Stimulated activated CD4-positive, alpha-beta T cell treated with anti-CD3 and anti-CD28 coated beads, Interleukin-1b, Interleukin-23, amount 100 ng/mL, for 4 hours (primary cell): ENCODE results near the gene LRRC23.

Source experiments
- DNase-seq, 2 donors: peaks; one replicate each; pipeline ENCODE4 v3.0.0-alpha.2; 2020; ENCODE audit warnings: low read depth in 2 of 2

LRRC23 gene

DNA sequence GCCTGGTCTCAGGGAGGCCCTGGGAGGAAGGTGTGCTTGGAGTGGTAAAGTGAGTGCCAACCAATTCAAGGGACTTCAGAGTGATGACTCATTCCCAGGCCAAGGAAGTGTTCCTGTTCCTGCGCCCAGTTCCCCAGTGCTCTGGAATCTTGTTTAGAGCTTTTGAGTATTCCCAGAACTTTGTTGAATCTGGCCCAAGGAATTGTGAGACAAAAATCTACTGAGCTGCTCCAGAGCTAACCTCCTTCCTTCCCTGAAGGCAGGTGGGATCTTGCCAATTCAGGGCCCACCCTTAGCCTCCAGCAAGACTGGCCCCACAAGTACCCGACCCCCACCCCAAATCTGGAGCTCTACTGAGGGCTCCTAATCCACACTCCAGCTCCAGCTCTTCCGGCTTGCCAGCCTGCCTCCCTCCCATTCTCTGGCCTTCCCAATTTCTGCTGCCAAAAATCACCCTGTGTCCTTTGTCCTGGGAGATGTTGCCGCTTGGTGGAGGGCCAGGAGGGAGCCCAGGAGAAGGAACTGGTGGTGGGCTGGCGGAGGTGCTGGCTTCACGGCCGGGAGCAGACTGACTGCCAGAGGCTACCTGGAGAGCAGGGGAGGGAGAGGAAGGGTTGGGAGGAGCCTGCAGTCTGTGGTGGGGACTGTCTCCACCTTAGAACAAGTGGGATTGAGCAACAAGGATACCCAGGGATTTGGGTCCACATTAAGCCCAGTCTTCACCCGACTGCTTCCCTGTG lies 21.1 kb downstream of the LRRC23 start:
- DNase-seq, result no peak

DNA sequence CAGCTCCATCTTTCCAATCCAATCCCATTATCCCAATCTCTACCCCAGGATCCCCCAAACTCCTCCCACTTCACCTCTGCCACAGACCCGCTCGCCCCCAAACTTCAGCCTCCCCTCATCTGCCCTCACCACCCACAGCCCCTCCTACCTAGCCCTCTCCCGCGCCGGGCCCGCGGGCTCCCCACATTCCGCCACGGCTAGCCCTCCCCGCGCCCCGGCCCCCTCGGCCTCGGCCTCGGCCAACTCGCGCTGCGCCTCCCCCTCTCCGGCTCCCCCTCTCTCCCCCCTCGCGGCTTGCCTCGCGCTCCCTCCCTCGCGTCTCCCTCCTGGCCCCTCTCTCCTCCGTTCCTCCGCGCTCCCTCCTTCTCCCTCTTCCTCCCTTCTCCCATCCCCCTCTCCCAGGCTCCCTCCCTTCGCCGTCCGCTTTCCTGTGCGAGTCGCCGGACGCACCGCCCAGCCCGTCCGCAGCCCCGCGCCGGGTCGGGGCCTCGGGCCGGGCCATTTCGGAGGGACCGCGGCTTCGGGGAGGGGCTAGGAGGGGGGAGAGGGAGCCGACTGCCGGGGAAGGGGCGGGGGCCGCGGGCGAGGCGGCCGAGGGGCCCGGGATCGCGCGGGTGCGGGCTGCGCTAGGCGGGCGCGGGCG lies 22.9 kb downstream of the LRRC23 start, which contains the start of gene ATN1:
ATN1 (plus strand) TSS at position 581 of the 643 bp plus-strand sequence. CDS start 6,043 bp downstream, outside the sequence.
- DNase-seq, result peak in 1 of 2 donors; percentile 50

DNA sequence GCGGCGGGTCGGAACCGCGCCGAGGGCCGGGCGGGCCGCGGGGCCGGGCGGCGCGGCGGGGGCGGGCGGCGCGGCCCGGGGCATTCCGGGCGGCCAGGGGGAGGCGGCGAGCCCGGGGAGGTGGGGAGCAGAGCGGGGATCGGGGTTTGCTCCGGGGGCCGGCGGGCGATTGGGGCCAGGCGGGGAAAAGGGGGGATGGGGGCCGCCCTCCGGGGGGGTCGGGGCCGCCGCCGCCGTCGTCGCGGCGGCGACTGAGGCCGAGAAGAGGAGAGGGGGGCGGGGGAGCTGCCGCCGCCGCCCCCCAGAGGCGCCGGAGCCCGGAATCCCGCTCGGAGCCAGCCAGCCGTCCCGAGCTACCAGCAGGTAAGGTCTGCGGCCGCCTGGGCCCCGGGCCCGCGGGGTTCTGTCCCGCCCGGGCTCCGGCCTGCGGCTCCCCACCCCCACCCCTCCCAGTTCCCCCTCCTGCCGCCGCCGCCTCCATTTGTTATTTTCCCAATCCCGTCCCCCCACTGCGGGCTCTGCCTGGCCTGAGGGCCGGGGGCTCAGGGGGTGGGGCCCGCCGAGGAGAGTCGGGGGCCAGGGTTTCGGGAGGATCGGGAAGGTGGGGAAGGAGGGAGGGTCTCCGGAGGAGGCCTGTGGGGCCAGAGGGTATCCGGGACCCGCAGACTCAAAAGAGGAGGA lies 23.5 kb downstream of the LRRC23 start:
- DNase-seq, result no peak

DNA sequence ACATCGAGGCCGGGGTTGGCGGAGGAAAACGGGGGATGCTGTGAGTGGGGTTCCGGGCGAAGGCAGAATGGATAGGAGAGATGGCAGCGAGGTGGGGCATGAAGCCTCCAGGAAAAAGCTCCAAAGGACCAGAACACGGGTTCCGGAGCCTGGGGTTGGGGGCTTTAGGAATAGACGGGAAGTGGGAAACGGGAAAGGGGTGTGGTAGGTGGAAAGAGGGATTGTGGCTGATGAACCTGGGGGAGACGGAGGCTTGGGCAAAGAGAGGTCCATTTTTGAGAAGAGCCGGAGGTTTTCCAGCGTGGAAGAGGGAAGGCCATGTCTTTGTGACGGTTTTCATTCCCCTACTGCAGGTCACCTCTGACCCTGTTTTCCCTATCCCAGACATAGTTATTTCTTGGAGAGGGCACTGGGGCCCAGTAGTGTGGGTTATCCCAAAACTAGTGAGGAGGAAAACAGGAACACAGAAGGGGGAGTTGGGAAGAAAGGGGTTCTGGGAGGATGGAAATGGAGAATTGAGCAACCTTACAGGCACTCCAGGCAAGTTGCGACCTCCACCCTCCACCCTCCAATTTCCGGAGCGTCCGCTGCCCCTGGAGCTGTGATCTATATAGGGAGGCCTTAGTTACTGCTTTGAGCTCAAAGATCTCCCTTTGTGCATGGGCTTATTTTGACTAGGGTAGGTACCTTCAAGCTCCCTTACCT lies 24.2 kb downstream of the LRRC23 start:
- no peak for DNase-seq

DNA sequence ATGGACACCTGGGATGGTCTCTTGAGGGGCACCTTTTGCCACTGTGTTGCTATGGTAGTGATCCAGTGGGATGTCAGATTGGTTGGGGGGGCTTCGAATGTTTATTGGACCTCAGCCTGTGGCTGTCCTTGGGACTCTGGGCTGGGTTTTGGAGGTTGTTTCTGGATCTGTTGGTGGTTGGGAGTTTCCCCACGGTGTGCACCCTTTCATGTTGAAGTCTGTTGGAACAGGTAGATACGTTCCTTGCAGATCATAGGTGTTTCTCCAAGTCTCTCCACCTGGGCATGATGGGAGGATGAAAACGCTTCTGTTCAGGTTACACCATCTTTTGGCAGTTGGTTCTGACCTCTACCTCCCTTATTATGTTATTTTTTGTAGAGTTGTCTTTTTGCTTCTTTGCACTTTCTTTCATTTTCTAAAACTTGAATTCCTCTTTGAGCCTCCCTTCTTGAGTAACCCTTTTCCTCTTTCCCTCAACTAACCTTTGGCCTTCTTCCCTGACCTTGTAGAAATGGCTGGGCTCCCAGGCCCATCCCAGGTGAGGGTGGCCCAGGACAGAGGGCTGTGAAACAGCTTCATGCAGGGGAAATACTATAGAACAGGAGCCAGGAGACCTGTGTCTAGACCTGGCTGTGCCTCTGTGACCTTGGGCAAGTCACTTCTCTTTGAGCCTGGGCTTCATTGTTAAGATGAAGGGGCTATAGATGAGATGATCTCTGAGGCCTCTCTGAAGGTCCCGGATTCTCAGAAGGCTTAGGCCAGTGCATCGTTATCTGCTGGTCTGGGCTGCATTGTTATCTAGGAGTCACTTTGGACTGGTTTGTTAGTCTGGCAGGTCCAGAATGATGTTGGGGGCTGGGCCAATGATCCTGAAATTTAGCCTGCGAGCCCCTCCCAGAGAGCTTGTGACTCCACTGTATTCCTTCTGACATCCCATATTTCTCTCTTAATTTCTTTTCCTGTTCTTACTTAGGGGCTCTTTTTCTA lies 25.1 kb downstream of the LRRC23 start:
- no peak for DNase-seq

DNA sequence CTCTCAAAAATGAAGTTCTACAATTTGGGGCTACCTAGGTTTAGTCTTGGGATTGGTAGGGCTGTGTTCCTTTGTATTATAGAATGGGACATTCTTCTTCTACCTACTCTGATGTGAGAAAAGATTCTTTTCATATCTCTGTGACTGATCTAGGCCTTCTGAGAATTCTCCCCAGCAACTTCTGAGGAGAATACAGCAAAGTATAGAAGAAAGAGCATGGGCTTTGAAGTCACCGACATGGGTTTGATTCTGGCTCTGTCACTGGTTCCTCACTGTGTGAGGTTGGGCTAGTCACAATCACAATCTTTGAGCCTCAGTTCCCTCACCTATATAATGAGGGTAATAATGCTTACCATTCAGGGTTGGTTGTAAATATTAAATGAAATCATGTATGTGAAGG lies 28.1 kb downstream of the LRRC23 start:
- DNase-seq, result no peak

DNA sequence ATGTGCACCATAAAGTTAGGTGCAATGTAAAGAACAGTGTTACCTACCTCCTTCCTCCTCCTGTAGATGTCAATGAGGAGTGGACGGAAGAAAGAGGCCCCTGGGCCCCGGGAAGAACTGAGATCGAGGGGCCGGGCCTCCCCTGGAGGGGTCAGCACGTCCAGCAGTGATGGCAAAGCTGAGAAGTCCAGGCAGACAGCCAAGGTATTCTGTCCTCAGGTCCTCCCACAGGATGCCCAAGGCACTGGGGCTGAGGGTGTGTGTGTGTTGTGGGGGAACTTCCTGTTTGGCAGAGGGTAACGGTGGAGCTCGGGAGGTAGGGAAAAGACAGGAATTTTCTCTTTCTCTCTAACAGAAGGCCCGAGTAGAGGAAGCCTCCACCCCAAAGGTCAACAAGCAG lies 29.5 kb downstream of the LRRC23 start:
- no peak for DNase-seq

DNA sequence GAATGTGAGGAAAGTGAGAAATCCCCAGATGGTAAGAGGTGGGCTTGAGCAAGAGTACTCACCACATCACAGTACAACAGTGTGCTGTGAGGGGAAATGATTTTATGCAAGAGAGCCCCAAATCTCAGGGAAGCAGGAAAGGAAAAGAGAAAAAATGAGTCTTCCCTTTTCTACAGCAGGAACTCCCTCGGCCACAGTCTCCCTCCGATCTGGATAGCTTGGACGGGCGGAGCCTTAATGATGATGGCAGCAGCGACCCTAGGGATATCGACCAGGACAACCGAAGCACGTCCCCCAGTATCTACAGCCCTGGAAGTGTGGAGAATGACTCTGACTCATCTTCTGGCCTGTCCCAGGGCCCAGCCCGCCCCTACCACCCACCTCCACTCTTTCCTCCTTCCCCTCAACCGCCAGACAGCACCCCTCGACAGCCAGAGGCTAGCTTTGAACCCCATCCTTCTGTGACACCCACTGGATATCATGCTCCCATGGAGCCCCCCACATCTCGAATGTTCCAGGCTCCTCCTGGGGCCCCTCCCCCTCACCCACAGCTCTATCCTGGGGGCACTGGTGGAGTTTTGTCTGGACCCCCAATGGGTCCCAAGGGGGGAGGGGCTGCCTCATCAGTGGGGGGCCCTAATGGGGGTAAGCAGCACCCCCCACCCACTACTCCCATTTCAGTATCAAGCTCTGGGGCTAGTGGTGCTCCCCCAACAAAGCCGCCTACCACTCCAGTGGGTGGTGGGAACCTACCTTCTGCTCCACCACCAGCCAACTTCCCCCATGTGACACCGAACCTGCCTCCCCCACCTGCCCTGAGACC lies 31.0 kb downstream of the LRRC23 start:
- no peak for DNase-seq

DNA sequence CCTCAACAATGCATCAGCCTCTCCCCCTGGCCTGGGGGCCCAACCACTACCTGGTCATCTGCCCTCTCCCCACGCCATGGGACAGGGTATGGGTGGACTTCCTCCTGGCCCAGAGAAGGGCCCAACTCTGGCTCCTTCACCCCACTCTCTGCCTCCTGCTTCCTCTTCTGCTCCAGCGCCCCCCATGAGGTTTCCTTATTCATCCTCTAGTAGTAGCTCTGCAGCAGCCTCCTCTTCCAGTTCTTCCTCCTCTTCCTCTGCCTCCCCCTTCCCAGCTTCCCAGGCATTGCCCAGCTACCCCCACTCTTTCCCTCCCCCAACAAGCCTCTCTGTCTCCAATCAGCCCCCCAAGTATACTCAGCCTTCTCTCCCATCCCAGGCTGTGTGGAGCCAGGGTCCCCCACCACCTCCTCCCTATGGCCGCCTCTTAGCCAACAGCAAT lies 31.6 kb downstream of the LRRC23 start:
- DNase-seq, result no peak

DNA sequence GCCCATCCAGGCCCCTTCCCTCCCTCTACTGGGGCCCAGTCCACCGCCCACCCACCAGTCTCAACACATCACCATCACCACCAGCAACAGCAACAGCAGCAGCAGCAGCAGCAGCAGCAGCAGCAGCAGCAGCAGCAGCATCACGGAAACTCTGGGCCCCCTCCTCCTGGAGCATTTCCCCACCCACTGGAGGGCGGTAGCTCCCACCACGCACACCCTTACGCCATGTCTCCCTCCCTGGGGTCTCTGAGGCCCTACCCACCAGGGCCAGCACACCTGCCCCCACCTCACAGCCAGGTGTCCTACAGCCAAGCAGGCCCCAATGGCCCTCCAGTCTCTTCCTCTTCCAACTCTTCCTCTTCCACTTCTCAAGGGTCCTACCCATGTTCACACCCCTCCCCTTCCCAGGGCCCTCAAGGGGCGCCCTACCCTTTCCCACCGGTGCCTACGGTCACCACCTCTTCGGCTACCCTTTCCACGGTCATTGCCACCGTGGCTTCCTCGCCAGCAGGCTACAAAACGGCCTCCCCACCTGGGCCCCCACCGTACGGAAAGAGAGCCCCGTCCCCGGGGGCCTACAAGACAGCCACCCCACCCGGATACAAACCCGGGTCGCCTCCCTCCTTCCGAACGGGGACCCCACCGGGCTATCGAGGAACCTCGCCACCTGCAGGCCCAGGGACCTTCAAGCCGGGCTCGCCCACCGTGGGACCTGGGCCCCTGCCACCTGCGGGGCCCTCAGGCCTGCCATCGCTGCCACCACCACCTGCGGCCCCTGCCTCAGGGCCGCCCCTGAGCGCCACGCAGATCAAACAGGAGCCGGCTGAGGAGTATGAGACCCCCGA lies 32.2 kb downstream of the LRRC23 start:
- peak; percentile 56 to 63 for DNase-seq

DNA sequence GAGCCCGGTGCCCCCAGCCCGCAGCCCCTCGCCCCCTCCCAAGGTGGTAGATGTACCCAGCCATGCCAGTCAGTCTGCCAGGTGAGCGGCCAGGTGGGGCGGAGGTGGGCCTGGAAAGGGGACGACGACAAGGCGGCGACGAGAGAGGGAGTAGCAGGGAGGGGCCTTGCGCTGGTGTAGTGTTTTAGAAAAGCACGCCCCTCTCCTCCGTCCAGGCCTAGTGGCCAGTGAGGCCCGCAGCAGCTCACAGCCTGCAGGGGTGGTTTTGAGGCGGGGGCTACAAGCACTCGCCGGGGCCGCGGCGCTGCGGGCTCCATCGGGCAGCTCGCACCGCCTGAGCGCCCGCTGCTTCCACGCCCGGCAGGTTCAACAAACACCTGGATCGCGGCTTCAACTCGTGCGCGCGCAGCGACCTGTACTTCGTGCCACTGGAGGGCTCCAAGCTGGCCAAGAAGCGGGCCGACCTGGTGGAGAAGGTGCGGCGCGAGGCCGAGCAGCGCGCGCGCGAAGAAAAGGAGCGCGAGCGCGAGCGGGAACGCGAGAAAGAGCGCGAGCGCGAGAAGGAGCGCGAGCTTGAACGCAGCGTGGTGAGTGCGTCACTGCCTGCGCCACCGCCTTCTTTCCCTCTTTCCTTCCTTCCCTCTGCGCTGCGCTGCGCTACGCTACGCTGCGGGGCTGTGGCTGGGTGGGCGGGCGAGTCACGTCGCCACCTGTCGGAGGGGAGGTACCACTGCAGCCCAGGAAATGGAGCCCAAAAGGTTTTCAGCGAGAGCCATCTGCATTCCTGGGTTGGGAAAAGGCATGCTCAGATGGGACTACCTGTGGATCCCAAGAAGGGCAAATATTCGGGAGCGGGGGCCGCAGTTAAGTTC lies 33.1 kb downstream of the LRRC23 start:
- peak; percentile 85 to 91 for DNase-seq

DNA sequence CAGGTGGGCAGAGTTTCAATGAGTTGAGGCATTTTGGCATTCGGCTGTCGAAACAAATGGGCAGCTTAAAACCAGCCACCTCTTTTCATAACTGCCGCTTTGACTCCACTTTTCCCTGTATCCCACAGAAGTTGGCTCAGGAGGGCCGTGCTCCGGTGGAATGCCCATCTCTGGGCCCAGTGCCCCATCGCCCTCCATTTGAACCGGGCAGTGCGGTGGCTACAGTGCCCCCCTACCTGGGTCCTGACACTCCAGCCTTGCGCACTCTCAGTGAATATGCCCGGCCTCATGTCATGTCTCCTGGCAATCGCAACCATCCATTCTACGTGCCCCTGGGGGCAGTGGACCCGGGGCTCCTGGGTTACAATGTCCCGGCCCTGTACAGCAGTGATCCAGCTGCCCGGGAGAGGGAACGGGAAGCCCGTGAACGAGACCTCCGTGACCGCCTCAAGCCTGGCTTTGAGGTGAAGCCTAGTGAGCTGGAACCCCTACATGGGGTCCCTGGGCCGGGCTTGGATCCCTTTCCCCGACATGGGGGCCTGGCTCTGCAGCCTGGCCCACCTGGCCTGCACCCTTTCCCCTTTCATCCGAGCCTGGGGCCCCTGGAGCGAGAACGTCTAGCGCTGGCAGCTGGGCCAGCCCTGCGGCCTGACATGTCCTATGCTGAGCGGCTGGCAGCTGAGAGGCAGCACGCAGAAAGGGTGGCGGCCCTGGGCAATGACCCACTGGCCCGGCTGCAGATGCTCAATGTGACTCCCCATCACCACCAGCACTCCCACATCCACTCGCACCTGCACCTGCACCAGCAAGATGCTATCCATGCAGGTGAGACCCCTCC lies 34.0 kb downstream of the LRRC23 start:
- no peak for DNase-seq

DNA sequence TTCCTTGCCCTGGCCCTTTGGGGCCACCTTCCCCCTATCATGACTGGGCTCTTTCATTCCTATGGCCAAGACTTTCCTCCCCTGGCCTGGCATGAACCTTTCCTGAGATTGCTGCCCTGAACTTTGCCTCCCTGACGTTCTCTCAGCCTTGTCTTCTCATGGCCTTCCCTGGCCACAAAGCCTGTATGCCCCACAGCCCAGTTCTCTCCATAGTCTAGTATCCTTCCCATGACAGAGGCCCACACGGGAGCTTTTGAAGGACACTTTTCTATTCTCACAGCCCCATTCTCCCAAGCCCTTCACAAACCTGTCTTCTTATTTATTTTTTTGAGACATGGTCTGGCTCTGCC lies 34.5 kb downstream of the LRRC23 start:
- DNase-seq, result no peak

DNA sequence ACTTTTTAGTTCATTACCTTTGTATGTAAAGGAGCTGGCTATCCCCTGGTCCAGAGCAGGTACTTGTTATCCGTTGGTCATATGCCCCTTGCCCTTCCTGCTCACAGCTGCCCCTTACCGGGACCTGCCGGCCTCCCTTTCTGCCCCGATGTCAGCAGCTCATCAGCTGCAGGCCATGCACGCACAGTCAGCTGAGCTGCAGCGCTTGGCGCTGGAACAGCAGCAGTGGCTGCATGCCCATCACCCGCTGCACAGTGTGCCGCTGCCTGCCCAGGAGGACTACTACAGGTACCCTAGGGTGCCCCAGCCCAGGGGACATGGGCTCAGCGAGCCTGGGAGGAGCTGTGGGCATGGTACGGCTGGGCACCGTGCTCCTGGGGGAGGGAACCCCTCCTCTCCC lies 36.6 kb downstream of the LRRC23 start:
- DNase-seq, result no peak

DNA sequence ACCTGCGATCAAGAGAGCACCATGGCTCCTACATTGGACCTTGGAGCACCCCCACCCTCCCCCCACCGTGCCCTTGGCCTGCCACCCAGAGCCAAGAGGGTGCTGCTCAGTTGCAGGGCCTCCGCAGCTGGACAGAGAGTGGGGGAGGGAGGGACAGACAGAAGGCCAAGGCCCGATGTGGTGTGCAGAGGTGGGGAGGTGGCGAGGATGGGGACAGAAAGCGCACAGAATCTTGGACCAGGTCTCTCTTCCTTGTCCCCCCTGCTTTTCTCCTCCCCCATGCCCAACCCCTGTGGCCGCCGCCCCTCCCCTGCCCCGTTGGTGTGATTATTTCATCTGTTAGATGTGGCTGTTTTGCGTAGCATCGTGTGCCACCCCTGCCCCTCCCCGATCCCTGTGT lies 37.2 kb downstream of the LRRC23 start:
- DNase-seq, result no peak

DNA sequence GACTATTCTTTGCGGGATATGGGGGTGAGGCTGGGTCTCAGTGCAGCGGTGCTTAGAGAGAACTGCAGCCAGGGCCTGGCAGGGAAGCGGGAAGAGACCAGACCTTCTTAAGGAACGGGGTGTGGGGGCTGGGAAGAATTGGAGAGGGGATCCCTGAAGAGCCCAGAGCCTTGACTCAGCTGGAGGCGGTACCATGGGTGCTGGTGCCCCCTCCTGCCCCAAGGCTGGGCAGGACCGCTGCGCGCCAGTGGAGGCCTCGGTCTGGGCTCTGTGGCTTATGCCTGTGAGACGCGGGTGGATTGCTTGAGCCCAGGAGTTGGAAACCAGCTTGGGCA lies 37.7 kb downstream of the LRRC23 start:
- DNase-seq, result no peak

DNA sequence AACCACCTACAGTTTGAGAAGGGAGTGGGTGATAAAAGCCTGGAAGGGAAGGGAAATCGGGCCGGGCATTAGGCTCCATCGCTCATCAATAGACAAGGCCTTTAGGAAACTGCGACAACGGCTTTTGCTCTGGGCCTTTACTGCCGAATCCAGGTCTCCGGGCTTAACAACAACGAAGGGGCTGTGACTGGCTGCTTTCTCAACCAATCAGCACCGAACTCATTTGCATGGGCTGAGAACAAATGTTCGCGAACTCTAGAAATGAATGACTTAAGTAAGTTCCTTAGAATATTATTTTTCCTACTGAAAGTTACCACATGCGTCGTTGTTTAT lies 38.7 kb downstream of the LRRC23 start:
- peak in 1 of 2 donors; percentile 70 for DNase-seq
